OCI-LY7 (cell line): ENCODE measurements around the gene TNFAIP8L2. TPM values are rescaled to one million over a fixed set of nuclear protein-coding genes. Genes with fewer than 3 reads are reported as not detected.

Experiments
- total RNA-seq, 2 experiments: library from RNA; depleted of rRNA in 1 of 2; stranded (reverse); fragments of >200 nt in 1 of 2; shearing (Covaris generic) in 1 of 2; gene quantifications; 2 replicates each; pipeline ENCODE4 v1.2.3, GENCODE V29; 2014 to 2022

Gene TNFAIP8L2
- total RNA-seq, 2 experiments from 2014 or later = 9.2 to 12.5 TPM

Other genes with a start within 250 kb of the TNFAIP8L2 start
- gene SETDB1, start 230.3 kb upstream of the TNFAIP8L2 start, total RNA-seq (2014; rRNA removed; shearing (Covaris generic)) = 42.3 and 66.8 TPM in 2 replicates
- gene SETDB1, start 230.3 kb upstream of the TNFAIP8L2 start, total RNA-seq (2022) = 73.6 and 81.1 TPM in 2 replicates
- 50.9 and 64.7 TPM in 2 replicates for gene CERS2, start 181.8 kb upstream of the TNFAIP8L2 start, total RNA-seq (2014; rRNA removed; shearing (Covaris generic))
- 92.8 and 96.6 TPM in 2 replicates for gene CERS2, start 181.8 kb upstream of the TNFAIP8L2 start, total RNA-seq (2022)
- gene ANXA9, start 174.4 kb upstream of the TNFAIP8L2 start, total RNA-seq (2014; rRNA removed; shearing (Covaris generic)) = 0.67 and 1.1 TPM in 2 replicates
- gene ANXA9, start 174.4 kb upstream of the TNFAIP8L2 start, total RNA-seq (2022) = 0.39 and 0.65 TPM in 2 replicates
- 3.8 and 8.5 TPM in 2 replicates for gene MINDY1, start 149.7 kb upstream of the TNFAIP8L2 start, total RNA-seq (2014; rRNA removed; shearing (Covaris generic))
- 10.2 and 13.8 TPM in 2 replicates for gene MINDY1, start 149.7 kb upstream of the TNFAIP8L2 start, total RNA-seq (2022)
- gene PRUNE1, start 148.2 kb upstream of the TNFAIP8L2 start, total RNA-seq (2014; rRNA removed; shearing (Covaris generic)) = 15.4 and 18.8 TPM in 2 replicates
- gene PRUNE1, start 148.2 kb upstream of the TNFAIP8L2 start, total RNA-seq (2022) = 20.4 and 20.8 TPM in 2 replicates
- 1.6 and 2.1 TPM in 2 replicates for gene BNIPL, start 120.1 kb upstream of the TNFAIP8L2 start, total RNA-seq (2014; rRNA removed; shearing (Covaris generic))
- gene BNIPL, start 120.1 kb upstream of the TNFAIP8L2 start, total RNA-seq (2022) = 0.74 and 3.2 TPM in 2 replicates
- gene C1orf56, start 108.9 kb upstream of the TNFAIP8L2 start, total RNA-seq (2014; rRNA removed; shearing (Covaris generic)) = 0.54 TPM in 1 of 2 replicates, not detected in the other
- gene C1orf56, start 108.9 kb upstream of the TNFAIP8L2 start, total RNA-seq (2022) = 0.25 TPM in 1 of 2 replicates, not detected in the other
- gene CDC42SE1, start 97.0 kb upstream of the TNFAIP8L2 start, total RNA-seq (2014; rRNA removed; shearing (Covaris generic)) = 44.1 and 48.2 TPM in 2 replicates
- gene CDC42SE1, start 97.0 kb upstream of the TNFAIP8L2 start, total RNA-seq (2022) = 59.5 and 63.3 TPM in 2 replicates
- gene MLLT11, start 96.3 kb upstream of the TNFAIP8L2 start, total RNA-seq (2014; rRNA removed; shearing (Covaris generic)) = 4.2 and 4.7 TPM in 2 replicates
- 4.7 and 4.8 TPM in 2 replicates for gene MLLT11, start 96.3 kb upstream of the TNFAIP8L2 start, total RNA-seq (2022)
- 14.7 and 17.2 TPM in 2 replicates for gene GABPB2, start 85.9 kb upstream of the TNFAIP8L2 start, total RNA-seq (2014; rRNA removed; shearing (Covaris generic))
- gene GABPB2, start 85.9 kb upstream of the TNFAIP8L2 start, total RNA-seq (2022) = 18.2 and 20.0 TPM in 2 replicates
- 0.54 and 1.1 TPM in 2 replicates for gene SEMA6C, start 10.0 kb upstream of the TNFAIP8L2 start, total RNA-seq (2014; rRNA removed; shearing (Covaris generic))
- gene SEMA6C, start 10.0 kb upstream of the TNFAIP8L2 start, total RNA-seq (2022) = 1.9 and 2.0 TPM in 2 replicates
- gene LYSMD1, start 9.3 kb downstream of the TNFAIP8L2 start, total RNA-seq (2014; rRNA removed; shearing (Covaris generic)) = 6.2 and 9.2 TPM in 2 replicates
- 3.4 and 3.7 TPM in 2 replicates for gene LYSMD1, start 9.3 kb downstream of the TNFAIP8L2 start, total RNA-seq (2022)
- gene SCNM1, start 9.5 kb downstream of the TNFAIP8L2 start, total RNA-seq (2014; rRNA removed; shearing (Covaris generic)) = 70.9 and 78.0 TPM in 2 replicates
- gene SCNM1, start 9.5 kb downstream of the TNFAIP8L2 start, total RNA-seq (2022) = 54.1 and 63.1 TPM in 2 replicates
- not detected in 2 replicates for gene TMOD4, start 19.3 kb downstream of the TNFAIP8L2 start, total RNA-seq (2014; rRNA removed; shearing (Covaris generic))
- 1.4 and 2.4 TPM in 2 replicates for gene TMOD4, start 19.3 kb downstream of the TNFAIP8L2 start, total RNA-seq (2022)
- 51.1 and 65.9 TPM in 2 replicates for gene VPS72, start 33.5 kb downstream of the TNFAIP8L2 start, total RNA-seq (2014; rRNA removed; shearing (Covaris generic))
- 54.3 and 67.9 TPM in 2 replicates for gene VPS72, start 33.5 kb downstream of the TNFAIP8L2 start, total RNA-seq (2022)
- gene PIP5K1A, start 41.9 kb downstream of the TNFAIP8L2 start, total RNA-seq (2014; rRNA removed; shearing (Covaris generic)) = 42.9 and 50.5 TPM in 2 replicates
- gene PIP5K1A, start 41.9 kb downstream of the TNFAIP8L2 start, total RNA-seq (2022) = 75.8 and 85.3 TPM in 2 replicates
- 118 and 134 TPM in 2 replicates for gene PSMD4, start 98.1 kb downstream of the TNFAIP8L2 start, total RNA-seq (2014; rRNA removed; shearing (Covaris generic))
- 137 and 150 TPM in 2 replicates for gene PSMD4, start 98.1 kb downstream of the TNFAIP8L2 start, total RNA-seq (2022)
- 18.0 and 20.9 TPM in 2 replicates for gene ZNF687, start 125.7 kb downstream of the TNFAIP8L2 start, total RNA-seq (2014; rRNA removed; shearing (Covaris generic))
- 31.6 and 31.7 TPM in 2 replicates for gene ZNF687, start 125.7 kb downstream of the TNFAIP8L2 start, total RNA-seq (2022)
- gene PI4KB, start 170.8 kb downstream of the TNFAIP8L2 start, total RNA-seq (2014; rRNA removed; shearing (Covaris generic)) = 36.9 and 38.0 TPM in 2 replicates
- gene PI4KB, start 170.8 kb downstream of the TNFAIP8L2 start, total RNA-seq (2022) = 50.6 and 60.4 TPM in 2 replicates
- 99.7 and 122 TPM in 2 replicates for gene RFX5, start 190.6 kb downstream of the TNFAIP8L2 start, total RNA-seq (2014; rRNA removed; shearing (Covaris generic))
- gene RFX5, start 190.6 kb downstream of the TNFAIP8L2 start, total RNA-seq (2022) = 115 and 131 TPM in 2 replicates
- gene SELENBP1, start 216.1 kb downstream of the TNFAIP8L2 start, total RNA-seq (2014; rRNA removed; shearing (Covaris generic)) = not detected in 2 replicates
- gene SELENBP1, start 216.1 kb downstream of the TNFAIP8L2 start, total RNA-seq (2022) = not detected in 2 replicates
- 230 and 301 TPM in 2 replicates for gene PSMB4, start 242.9 kb downstream of the TNFAIP8L2 start, total RNA-seq (2014; rRNA removed; shearing (Covaris generic))
- 240 and 242 TPM in 2 replicates for gene PSMB4, start 242.9 kb downstream of the TNFAIP8L2 start, total RNA-seq (2022)